Activated CD8-positive, alpha-beta T cell treated with anti-CD3 and anti-CD28 coated beads for 36 hours (primary cell): ENCODE data around the gene TCP11. TPM values are rescaled to one million over a fixed set of nuclear protein-coding genes. Genes with fewer than 3 reads are reported as not detected.

Experiments used
- total RNA-seq, 2 experiments: library from RNA; stranded (reverse); gene quantifications; one replicate each; pipeline ENCODE4 v1.2.3, GENCODE V29; 2021

TCP11 gene
- total RNA-seq, 2 experiments from 2014 or later = not detected

Other genes starting within 250 kb of the TCP11 start
- not detected for gene SCUBE3, start 72.6 kb upstream of the TCP11 start, total RNA-seq
- gene ZNF76, start 118.4 kb upstream of the TCP11 start, total RNA-seq = 10 to 100 TPM; 34.4 to 35.2 TPM
- gene DEF6, start 156.5 kb upstream of the TCP11 start, total RNA-seq = 10 to 100 TPM; 97.1 to 99.1 TPM
- gene PPARD, start 201.2 kb upstream of the TCP11 start, total RNA-seq = 10 to 100 TPM; 26.6 to 26.7 TPM